HG03342 (cell line): ENCODE data around the gene ST6GALNAC3.
"Not testable (repeated sequence)": the region's sequence is repeated elsewhere in the genome, so short reads cannot be mapped to it uniquely, and the experiment has no call there.

Experiments
- ATAC-seq: cut with Tn5 transposase; IDR thresholded peaks from one replicate; pipeline ENCODE4 v1.9.1; 2021; ENCODE audit warnings: mild to moderate bottlenecking, moderate library complexity; ENCODE audit not compliant: unreplicated experiment

Gene ST6GALNAC3

GRCh38 chr1:76611770-76612445 is 537.4 kb downstream of the ST6GALNAC3 start:
- no peak for ATAC-seq

GRCh38 chr1:76613886-76614285 is 539.3 kb downstream of the ST6GALNAC3 start:
- ATAC-seq = no peak

- ATAC-seq = no peak
Measured at GRCh38 chr1:76615253-76616035, 540.9 kb downstream of the ST6GALNAC3 start.

- ATAC-seq = no peak
Measured at GRCh38 chr1:76620371-76620770, 545.8 kb downstream of the ST6GALNAC3 start.

- no peak for ATAC-seq
Measured at GRCh38 chr1:76622774-76623528, 548.4 kb downstream of the ST6GALNAC3 start.

- no peak for ATAC-seq
Measured at GRCh38 chr1:76625886-76626678, 551.5 kb downstream of the ST6GALNAC3 start.

GRCh38 chr1:76627498-76627897 is 553.0 kb downstream of the ST6GALNAC3 start:
- no peak for ATAC-seq

GRCh38 chr1:76627901-76628300 is 553.4 kb downstream of the ST6GALNAC3 start:
- no peak for ATAC-seq

GRCh38 chr1:76632136-76632535 is 557.6 kb downstream of the ST6GALNAC3 start:
- no peak for ATAC-seq

- no peak for ATAC-seq
Measured at GRCh38 chr1:76635784-76636183, 561.2 kb downstream of the ST6GALNAC3 start.

GRCh38 chr1:76639181-76639580 is 564.6 kb downstream of the ST6GALNAC3 start:
- ATAC-seq = no peak

GRCh38 chr1:76640092-76640491 is 565.5 kb downstream of the ST6GALNAC3 start:
- ATAC-seq = no peak

GRCh38 chr1:76640723-76641122 is 566.2 kb downstream of the ST6GALNAC3 start:
- no peak for ATAC-seq

GRCh38 chr1:76644139-76644538 is 569.6 kb downstream of the ST6GALNAC3 start:
- no peak for ATAC-seq

GRCh38 chr1:76652860-76653259 is 578.3 kb downstream of the ST6GALNAC3 start:
- ATAC-seq = not testable (repeated sequence)

GRCh38 chr1:76657623-76658022 is 583.1 kb downstream of the ST6GALNAC3 start:
- ATAC-seq = no peak

GRCh38 chr1:76659171-76659940 is 584.8 kb downstream of the ST6GALNAC3 start:
- ATAC-seq = no peak

- no peak for ATAC-seq
Measured at GRCh38 chr1:76661531-76661930, 587.0 kb downstream of the ST6GALNAC3 start.

GRCh38 chr1:76666499-76666898 is 592.0 kb downstream of the ST6GALNAC3 start:
- no peak for ATAC-seq

GRCh38 chr1:76668046-76668445 is 593.5 kb downstream of the ST6GALNAC3 start:
- ATAC-seq = peak; percentile 96
